HG02571 (cell line): ENCODE data around the gene YAP1.

Experiments used
- ATAC-seq: cut with Tn5 transposase; IDR thresholded peaks from one replicate; pipeline ENCODE4 v1.9.1; 2021; ENCODE audit warnings: mild to moderate bottlenecking, moderate library complexity; ENCODE audit not compliant: unreplicated experiment

The YAP1 gene

DNA sequence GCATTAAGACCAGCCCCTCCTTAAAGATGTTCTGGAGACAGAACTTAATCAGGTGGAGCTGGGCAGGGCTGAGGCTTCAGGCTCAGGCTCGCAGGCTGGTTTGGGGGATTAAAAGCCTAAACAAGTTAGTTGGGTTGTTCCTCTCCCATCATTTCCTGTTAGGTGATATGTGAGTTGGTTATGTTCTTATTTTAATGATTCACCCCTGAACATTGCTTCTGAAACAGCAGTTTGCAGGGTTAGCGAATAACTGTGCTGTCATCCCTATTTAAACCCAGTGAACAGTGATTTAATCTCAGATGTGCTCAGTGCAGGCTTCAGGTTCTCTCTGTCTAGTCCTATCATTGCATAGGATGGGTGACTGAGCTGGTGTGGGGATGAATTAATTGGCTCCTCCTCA is 159.7 kb downstream of the YAP1 start:
- ATAC-seq, result no peak

DNA sequence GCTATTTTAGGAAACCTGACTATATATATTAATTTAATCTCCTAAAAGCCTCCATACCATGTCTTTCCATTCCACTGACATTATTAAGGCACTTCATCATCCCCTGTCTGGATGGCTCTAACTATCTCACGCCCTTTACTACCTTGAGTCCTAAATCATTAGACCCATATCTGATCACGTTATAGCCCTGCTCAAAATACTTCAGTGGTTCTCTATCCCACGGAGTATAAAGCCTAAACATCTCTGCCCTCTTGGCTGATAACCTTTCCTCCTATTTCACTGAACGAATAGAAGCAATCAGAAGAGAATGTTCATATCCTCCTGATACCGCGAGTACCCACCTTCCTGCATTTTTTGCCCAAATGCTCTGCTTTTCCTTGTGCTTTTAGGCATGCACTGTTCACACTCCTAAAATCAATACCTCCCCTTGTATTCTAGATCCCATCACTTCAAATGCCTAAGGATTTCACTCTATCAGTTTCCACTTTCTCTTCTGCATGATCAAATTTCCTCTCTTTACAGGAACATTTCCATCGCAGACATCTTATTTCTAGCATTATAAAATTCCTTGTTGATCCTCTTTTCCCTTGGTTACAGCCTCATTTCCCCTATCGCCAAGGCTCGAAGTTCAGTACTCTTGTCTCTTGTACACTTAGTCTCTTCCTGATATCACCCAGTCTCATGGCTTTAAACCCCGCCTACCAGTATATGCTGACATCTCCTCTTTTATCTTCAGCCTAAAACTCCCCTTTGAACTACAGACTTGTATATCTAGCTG is 162.0 kb downstream of the YAP1 start:
- no peak for ATAC-seq

DNA sequence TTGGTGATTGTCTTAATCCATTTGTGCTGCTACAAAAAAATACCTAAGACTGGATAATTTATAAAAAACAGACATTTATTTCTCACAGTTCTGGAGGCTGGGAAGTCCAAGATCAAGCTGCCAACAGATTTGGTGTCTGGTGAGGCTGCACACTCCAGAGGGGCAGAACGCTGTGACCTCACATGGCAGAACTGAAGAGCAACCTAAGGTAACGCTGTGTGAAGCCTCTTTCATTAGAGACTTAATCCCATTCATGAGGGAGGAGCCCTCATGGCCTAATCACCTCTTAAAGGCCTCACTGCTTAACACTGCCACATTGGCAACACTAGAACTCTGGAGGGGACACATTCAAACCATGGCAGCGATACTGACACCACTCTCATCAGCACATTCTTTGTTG is 164.4 kb downstream of the YAP1 start:
- no peak for ATAC-seq

DNA sequence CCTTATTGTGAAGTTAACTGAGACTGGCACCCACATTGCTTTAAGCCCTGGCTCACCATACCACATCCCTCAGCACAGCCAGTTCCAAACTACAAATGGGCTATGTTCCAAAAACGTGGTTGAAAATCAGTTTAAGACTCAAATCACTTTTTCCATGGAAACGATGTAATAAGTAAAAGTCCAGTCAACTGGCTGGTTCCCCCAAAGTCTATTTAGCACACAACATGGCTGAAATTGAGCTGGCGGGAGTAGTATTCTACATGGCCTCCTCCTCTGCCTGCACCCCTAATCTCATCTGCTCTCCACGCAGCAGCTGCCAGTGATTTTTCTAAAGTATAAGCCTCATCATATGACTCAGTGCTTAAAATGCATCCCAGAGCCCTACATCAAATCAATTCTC is 166.1 kb downstream of the YAP1 start:
- ATAC-seq, result no peak

DNA sequence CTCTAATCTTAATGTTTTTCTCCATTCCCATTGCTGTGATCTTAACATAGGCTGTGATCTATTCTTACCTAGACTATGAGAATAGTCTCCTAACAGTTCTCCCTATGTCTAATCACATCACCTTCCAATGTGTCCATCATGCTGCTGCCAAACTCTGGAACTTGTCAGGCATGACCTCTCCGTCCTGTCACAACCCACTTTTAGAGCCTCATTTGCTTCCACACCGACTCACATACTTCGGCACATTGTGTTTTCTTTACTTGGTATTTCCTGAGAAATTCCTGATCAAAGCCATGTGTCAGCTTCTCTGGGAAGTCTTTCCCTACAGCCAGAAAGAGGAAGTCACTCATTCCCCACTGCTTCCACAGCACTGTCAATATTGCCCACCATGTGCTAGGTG is 166.5 kb downstream of the YAP1 start:
- no peak for ATAC-seq

DNA sequence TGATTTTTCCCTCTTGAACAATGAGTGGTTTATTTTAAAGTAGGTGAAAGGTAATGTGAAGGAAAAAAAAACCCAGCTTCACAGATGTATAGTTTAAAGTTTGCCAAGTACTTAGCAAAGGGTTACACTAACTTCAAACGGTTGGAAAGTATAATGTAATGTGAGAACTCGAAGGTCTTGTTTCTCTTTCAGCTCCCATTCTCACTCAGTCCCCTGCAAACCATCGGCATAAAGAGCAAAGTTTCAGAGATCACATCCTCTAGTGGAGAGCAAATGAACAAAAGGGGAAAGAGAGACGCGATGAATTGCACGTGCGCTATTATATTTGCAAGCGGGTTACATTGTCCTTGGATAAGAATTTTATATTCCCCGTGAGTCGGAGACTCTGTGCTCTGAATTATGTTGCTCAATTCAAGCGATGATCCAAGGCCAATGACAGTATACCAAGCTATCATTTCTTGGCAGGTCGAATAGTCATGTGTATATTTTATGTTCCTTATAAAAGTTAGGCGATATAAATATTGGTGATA is 169.5 kb downstream of the YAP1 start:
- peak; percentile 99 for ATAC-seq

DNA sequence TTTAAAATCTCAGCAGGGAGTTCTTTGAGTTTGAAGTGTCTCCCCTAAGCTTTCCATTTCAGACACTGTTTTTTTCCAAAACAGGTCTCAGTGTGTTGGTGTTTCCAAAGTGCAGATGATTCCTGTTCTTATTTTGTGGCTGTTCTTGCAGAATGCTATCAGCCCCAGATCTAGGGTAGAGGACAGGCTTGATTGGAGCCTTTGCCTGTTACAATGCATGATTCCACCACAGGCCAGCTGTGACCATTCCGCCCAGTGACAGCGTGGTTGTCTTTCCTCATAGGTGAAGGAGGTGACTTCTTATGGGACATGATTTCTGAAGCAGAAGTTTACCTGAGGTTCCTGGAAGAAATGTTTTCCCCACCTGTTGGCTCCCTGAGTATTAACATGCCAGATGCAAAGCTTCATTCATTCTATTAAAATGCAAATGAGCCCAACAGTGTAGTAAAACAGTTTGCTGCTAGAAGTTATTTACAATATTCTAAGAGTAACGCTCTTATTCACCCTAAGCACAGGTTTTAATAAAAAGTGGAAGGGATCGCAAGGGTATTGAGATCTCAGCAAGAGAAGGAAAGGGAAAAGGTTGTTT is 170.1 kb downstream of the YAP1 start:
- ATAC-seq, result no peak
